Fibroblast of lung (primary cell): Measurements from ENCODE around the gene SH3RF1. TPM values are rescaled to one million over a fixed set of nuclear protein-coding genes. Genes with fewer than 3 reads are reported as not detected.

Experiments
- DNase-seq, 2 donors: peaks; one replicate each; pipeline versions ENCODE4 v3.0.0 to v3.0.0-alpha.2; 2010; ENCODE audit warnings: low read depth in 2 of 2
- H2AFZ ChIP-seq: 2 replicates; pipeline ENCODE4 v1.5.1; 2012; ENCODE audit warnings: low read length, control low read depth, inconsistent platforms
- H3K27ac ChIP-seq: 2 replicates; pipeline ENCODE4 v1.5.1; 2011; ENCODE audit warnings: low read length, control low read depth; ENCODE audit not compliant: insufficient read depth
- H3K27me3 ChIP-seq: 2 replicates; pipeline ENCODE4 v1.5.1; 2011; ENCODE audit warnings: mild to moderate bottlenecking, low read length; ENCODE audit not compliant: control insufficient read depth, insufficient read depth
- H3K36me3 ChIP-seq: 2 replicates; pipeline ENCODE4 v1.5.1; 2011; ENCODE audit warnings: low read length; ENCODE audit not compliant: control insufficient read depth, insufficient read depth
- H3K4me1 ChIP-seq: 2 replicates; pipeline ENCODE4 v1.5.1; 2011; ENCODE audit warnings: low read length; ENCODE audit not compliant: control insufficient read depth, insufficient read depth; ENCODE audit errors: extremely low read depth
- H3K4me2 ChIP-seq: 2 replicates; pipeline ENCODE4 v1.5.1; 2011; ENCODE audit warnings: low read length, control low read depth; ENCODE audit not compliant: insufficient read depth; ENCODE audit errors: extremely low read depth
- H3K4me3 ChIP-seq, 4 experiments: fragments of 200-600 bp in 1 of 4; sonication (generic) in 1 of 4; replicated peaks in 1 of 4; 2 replicates each; pipeline ENCODE4 v1.5.1; 2011 to 2016; ENCODE audit warnings: low read length in 4 of 4, low read depth in 3 of 4, mild to moderate bottlenecking in 3 of 4, control low read depth in 2 of 4, inconsistent platforms in 1 of 4, mixed read lengths in 1 of 4; ENCODE audit not compliant: insufficient read depth in 1 of 4; ENCODE audit errors: control extremely low read depth in 1 of 4
- H3K79me2 ChIP-seq: 2 replicates; pipeline ENCODE4 v1.5.1; 2012; ENCODE audit warnings: mild to moderate bottlenecking, low read length, inconsistent platforms; ENCODE audit not compliant: control insufficient read depth, insufficient read depth
- H3K9ac ChIP-seq: 2 replicates; pipeline ENCODE4 v1.5.1; 2011; ENCODE audit warnings: mild to moderate bottlenecking, low read length, control low read depth; ENCODE audit not compliant: insufficient read depth
- H3K9me3 ChIP-seq: 2 replicates; pipeline ENCODE4 v1.5.1; 2012; ENCODE audit warnings: low read depth, low read length; ENCODE audit not compliant: control insufficient read depth, insufficient read depth
- H4K20me1 ChIP-seq: 2 replicates; pipeline ENCODE4 v1.5.1; 2011; ENCODE audit warnings: low read length; ENCODE audit not compliant: control insufficient read depth, insufficient read depth; ENCODE audit errors: extremely low read depth
- CTCF ChIP-seq, 2 donors: IDR thresholded peaks in 1 of 2; conservative IDR thresholded peaks in 1 of 2; 1 replicate in 1 of 2; 2 replicates in 1 of 2; pipeline ENCODE4 v1.5.1; 2011 to 2012; ENCODE audit warnings: low read length in 2 of 2, control low read depth in 1 of 2, inconsistent platforms in 1 of 2, low read depth in 1 of 2, mild to moderate bottlenecking in 1 of 2
- EZH2 ChIP-seq: IDR thresholded peaks from 2 replicates; pipeline ENCODE4 v1.5.1; 2012; ENCODE audit warnings: low read length, control low read depth, mild to moderate bottlenecking; ENCODE audit errors: missing control alignments
- polyA plus RNA-seq, 2 donors: library from polyadenylated mRNA; depleted of rRNA in 1 of 2; stranded (reverse) in 1 of 2; unstranded in 1 of 2; fragments of >200 nt; gene quantifications; 2 replicates each; pipeline ENCODE4 v1.2.1, GENCODE V29; 2011 to 2012; ENCODE audit warnings: missing spikeins in 1 of 2
- total RNA-seq: library from RNA; depleted of rRNA; stranded (reverse); fragments of >200 nt; gene quantifications from 2 replicates; pipeline ENCODE4 v1.2.1, GENCODE V29; 2014

The SH3RF1 gene
- total and polyA plus RNA-seq, 2 donors (not counting 1 experiment from before 2014, with no cell fraction given): 13.0 to 18.8 TPM

GRCh38 chr4:169144061-169144600 lies 126.6 kb downstream of the SH3RF1 start:
- H3K9ac ChIP-seq: no peak overlapping the region
- H3K4me2 ChIP-seq: no peak overlapping the region
- H3K36me3 ChIP-seq: no peaks in the 10 kb centered on the region
- no peaks in the 10 kb centered on the region for H3K27me3 ChIP-seq
- H3K4me3 ChIP-seq: no peak overlapping the region
- no peak overlapping the region for H2AFZ ChIP-seq
- no peak for TF ChIP-seq CTCF (conservative IDR thresholded peaks at IDR 0.05 in 1 of 2, IDR thresholded peaks at IDR 0.05 in 1 of 2; ENCODE audit: low read depth in 1 of 2, low read length in 2 of 2)
- TF ChIP-seq EZH2: no peak
- H3K9me3 ChIP-seq: no peaks in the 10 kb centered on the region
- H4K20me1 ChIP-seq: no peaks in the 10 kb centered on the region
- H3K27ac ChIP-seq: no peak overlapping the region
- DNase-seq: no peak
- peaks cover 2% of the 10 kb centered on the region for H3K79me2 ChIP-seq
- peaks cover 6% of the 10 kb centered on the region for H3K4me1 ChIP-seq

GRCh38 chr4:169143335-169143734 lies 127.4 kb downstream of the SH3RF1 start:
- Histone ChIP-seq H3K4me3 (no peak overlapping the region), H3K27ac (no peak overlapping the region), H3K27me3 (no peaks in the 10 kb centered on the region), H2AFZ (no peak overlapping the region), H3K79me2 (no peaks in the 10 kb centered on the region), H3K9me3 (no peaks in the 10 kb centered on the region), H3K9ac (no peak overlapping the region), H3K4me2 (no peak overlapping the region), H3K4me1 (peaks cover 4% of the 10 kb centered on the region), H3K36me3 (no peaks in the 10 kb centered on the region), H4K20me1 (no peaks in the 10 kb centered on the region)
- TF ChIP-seq EZH2 (no peak), CTCF (conservative IDR thresholded peaks at IDR 0.05 in 1 of 2, IDR thresholded peaks at IDR 0.05 in 1 of 2; ENCODE audit: low read depth in 1 of 2, low read length in 2 of 2) (no peak)
- no peak for DNase-seq

DNA sequence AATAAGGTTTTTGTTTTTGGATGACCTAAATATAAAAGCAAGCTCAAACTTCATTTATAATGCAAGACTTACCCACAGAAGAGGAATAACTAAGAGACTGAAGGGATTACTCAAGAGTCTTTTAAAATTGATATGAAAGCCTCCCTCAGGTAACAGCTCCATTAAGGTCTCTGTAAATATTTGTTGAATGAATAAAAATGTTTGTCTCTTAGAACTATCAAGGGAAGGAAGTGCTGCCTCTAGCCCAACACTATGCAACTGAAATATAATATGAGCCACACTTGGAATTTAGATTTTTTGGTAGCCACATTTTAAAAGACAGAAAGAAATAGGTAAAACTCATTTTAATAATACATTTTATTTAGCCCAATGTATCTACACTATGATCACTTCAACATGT lies 127.8 kb downstream of the SH3RF1 start:
- no peaks in the 10 kb centered on the region for H3K79me2 ChIP-seq
- no peak for TF ChIP-seq CTCF (conservative IDR thresholded peaks at IDR 0.05 in 1 of 2, IDR thresholded peaks at IDR 0.05 in 1 of 2; ENCODE audit: low read depth in 1 of 2, low read length in 2 of 2)
- TF ChIP-seq EZH2: no peak

More for the DNA sequence above, 127.8 kb downstream of the SH3RF1 start:
- H3K36me3 ChIP-seq: no peaks in the 10 kb centered on the region
- H3K4me2 ChIP-seq: no peak overlapping the region
- no peak overlapping the region for H3K4me3 ChIP-seq
- no peak for DNase-seq
- no peaks in the 10 kb centered on the region for H3K27me3 ChIP-seq
- no peak overlapping the region for H3K27ac ChIP-seq
- no peak overlapping the region for H2AFZ ChIP-seq
- H3K9ac ChIP-seq: no peak overlapping the region
- no peaks in the 10 kb centered on the region for H4K20me1 ChIP-seq
- peaks cover 4% of the 10 kb centered on the region for H3K4me1 ChIP-seq
- no peaks in the 10 kb centered on the region for H3K9me3 ChIP-seq
